Measurements from ENCODE around the gene HTRA2. TPM values are rescaled to one million over a fixed set of nuclear protein-coding genes. Genes with fewer than 3 reads are reported as not detected.

The HTRA2 gene
- total and polyA plus RNA-seq, 3 donors from 2014 or later, result 36.5 to 46.8 (median 45.8) TPM

- H3K36me3 ChIP-seq (ENCODE audit: low read depth, missing control alignments), result no peaks in the 10 kb centered on the region
- peaks cover 9% of the 10 kb centered on the region for H3K4me1 ChIP-seq
- no peaks in the 10 kb centered on the region for H3K27me3 ChIP-seq
- 93 to 95% methylated on average over 8 to 10 of the region's 10 CpGs for WGBS, 2 donors
- no peak overlapping the region for H3K27ac ChIP-seq
- no peak overlapping the region for H3K4me3 ChIP-seq
- TF ChIP-seq CTCF (IDR thresholded peaks at IDR 0.05) (no peak), POLR2A (IDR thresholded peaks at IDR 0.05) (no peak)
- H3K9me3 ChIP-seq, result no peaks in the 10 kb centered on the region
- intact Hi-C loops (cut with DNase I; ENCODE audit: low total_unique reads), result no loop called here
- no peak for DNase-seq
Measured at GRCh38 chr2:74535440-74535965, 5.8 kb downstream of the HTRA2 start.

- no peaks in the 10 kb centered on the region for H3K9me3 ChIP-seq
- H3K4me1 ChIP-seq, result peaks cover 2% of the 10 kb centered on the region
- H3K36me3 ChIP-seq (ENCODE audit: low read depth, missing control alignments), result no peaks in the 10 kb centered on the region
- TF ChIP-seq CTCF (IDR thresholded peaks at IDR 0.05) (no peak), POLR2A (IDR thresholded peaks at IDR 0.05) (no peak)
- H3K4me3 ChIP-seq, result no peak overlapping the region
- intact Hi-C loops (cut with DNase I; ENCODE audit: low total_unique reads), result no loop called here
- H3K27me3 ChIP-seq, result no peaks in the 10 kb centered on the region
- 91 to 92% methylated on average over 4 to 23 of the region's 23 CpGs for WGBS, 2 donors
- DNase-seq, result no peak
- H3K27ac ChIP-seq, result no peak overlapping the region
Measured at GRCh38 chr2:74536166-74536950, 6.6 kb downstream of the HTRA2 start.

GRCh38 chr2:74537140-74537539 is 7.4 kb downstream of the HTRA2 start:
- TF ChIP-seq POLR2A (IDR thresholded peaks at IDR 0.05) (no peak), CTCF (IDR thresholded peaks at IDR 0.05) (no peak)
- H3K4me3 ChIP-seq, result no peak overlapping the region
- no peaks in the 10 kb centered on the region for H3K36me3 ChIP-seq (ENCODE audit: low read depth, missing control alignments)
- H3K4me1 ChIP-seq, result no peaks in the 10 kb centered on the region
- H3K27ac ChIP-seq, result no peak overlapping the region
- no peaks in the 10 kb centered on the region for H3K27me3 ChIP-seq
- intact Hi-C loops (cut with DNase I; ENCODE audit: low total_unique reads), result no loop called here
- H3K9me3 ChIP-seq, result no peaks in the 10 kb centered on the region
- DNase-seq, result no peak
- WGBS, 2 donors, result 66 to 69% methylated on average over 4 of the region's 4 CpGs

GRCh38 chr2:74538881-74539339 is 9.2 kb downstream of the HTRA2 start:
- no peaks in the 10 kb centered on the region for H3K36me3 ChIP-seq (ENCODE audit: low read depth, missing control alignments)
- 80 to 90% methylated on average over 7 of the region's 7 CpGs for WGBS, 2 donors
- intact Hi-C loops (cut with DNase I; ENCODE audit: low total_unique reads), result no loop called here
- no peak for DNase-seq
- TF ChIP-seq CTCF (IDR thresholded peaks at IDR 0.05) (no peak), POLR2A (IDR thresholded peaks at IDR 0.05) (no peak)
- H3K27me3 ChIP-seq, result no peaks in the 10 kb centered on the region
- no peak overlapping the region for H3K27ac ChIP-seq
- no peaks in the 10 kb centered on the region for H3K4me1 ChIP-seq
- no peak overlapping the region for H3K4me3 ChIP-seq
- no peaks in the 10 kb centered on the region for H3K9me3 ChIP-seq
